Stimulated activated CD8-positive, alpha-beta memory T cell treated with anti-CD3 and anti-CD28 coated beads, Interleukin-12 subunit alpha, Interleukin-12 subunit beta, amount 100 ng/mL, for 1 hour (primary cell): Measurements from ENCODE around the gene NLGN4Y.
"Not testable (repeated sequence)": the region's sequence is repeated elsewhere in the genome, so short reads cannot be mapped to it uniquely, and the experiment has no call there.

Experiments
- DNase-seq: peaks from one replicate; pipeline ENCODE4 v3.0.0-alpha.2; 2020; ENCODE audit warnings: low read depth

NLGN4Y gene

DNA sequence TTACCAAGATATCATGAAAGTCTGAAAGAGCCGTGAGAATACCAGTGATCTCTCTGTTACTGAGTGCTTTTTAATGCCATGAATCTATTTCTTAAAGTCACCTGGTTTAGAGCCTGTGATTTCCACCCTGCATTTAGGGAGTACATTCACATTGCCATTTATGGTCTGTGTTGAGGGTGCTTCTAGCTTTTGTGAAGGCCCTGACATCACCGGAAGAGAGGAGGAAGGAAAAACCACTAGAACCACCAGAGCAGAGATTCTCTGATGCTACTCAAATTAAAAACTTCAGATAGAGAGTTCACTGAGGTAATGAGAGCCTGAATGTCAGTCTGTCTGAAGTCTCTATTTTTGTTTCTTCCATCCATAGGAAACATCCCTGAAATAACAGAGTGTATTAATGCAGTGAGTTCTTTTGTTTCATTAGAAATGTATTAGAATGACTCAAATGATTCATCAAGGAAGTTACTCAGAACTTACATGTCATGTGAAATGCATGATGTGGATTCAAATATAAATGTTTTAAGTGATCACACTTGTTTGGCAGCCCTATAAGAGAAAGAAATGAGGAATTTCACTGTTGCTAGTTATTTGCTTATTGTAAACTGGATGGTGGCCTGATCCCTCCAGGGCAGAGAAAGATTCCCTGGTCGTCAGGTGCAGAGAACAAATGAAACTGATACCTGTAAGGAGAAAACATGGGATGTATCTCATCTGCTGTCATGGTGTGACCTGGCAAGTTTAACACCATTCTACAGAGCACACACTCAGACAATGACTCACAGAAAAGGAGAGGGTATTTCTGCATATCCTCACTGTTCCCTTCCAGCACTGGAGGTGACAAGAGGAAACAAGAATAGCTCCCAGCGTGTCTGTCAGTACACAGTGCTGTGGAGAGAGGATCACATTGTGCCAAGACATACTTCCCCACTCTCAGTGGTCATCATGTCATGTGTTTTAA lies 310.1 kb downstream of the NLGN4Y start:
- no peak for DNase-seq

DNA sequence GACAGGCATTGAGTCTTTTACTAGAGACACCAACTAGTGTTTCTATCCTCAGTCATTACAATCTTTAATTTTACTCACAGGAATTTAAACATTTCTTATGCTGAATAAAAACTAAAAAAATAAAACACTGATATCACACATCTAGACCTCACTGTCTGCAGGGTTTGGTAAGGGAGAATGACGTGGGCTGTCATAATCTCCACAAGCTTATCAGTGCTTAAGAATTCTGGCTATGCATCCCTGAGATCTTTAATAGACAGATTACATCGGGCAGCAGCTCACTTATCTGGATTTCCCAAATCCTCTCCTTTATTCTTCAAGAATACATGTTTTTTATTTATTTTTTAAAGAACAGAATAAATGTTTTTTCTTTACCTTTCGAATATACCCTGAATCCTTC lies 313.1 kb downstream of the NLGN4Y start:
- no peak for DNase-seq

DNA sequence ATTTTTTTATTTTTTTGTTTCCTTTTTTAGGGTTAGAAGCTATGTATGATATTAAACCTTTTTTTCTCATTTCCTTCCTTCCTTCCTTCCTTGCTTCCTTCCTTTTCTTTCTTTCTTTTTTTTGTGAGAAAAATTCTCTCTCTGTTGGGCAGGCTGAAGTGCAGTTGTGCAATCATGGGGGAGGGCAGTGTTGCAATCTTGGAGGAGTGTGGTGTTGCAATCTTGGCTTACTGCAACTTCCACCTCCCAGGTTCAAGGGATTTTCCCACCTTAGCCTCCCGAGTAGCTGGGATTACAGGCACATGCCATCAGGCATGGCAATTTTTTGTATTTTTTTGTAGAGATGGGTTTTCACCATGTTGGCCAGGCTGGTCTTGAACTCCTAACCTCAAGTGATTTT lies 326.4 kb downstream of the NLGN4Y start:
- DNase-seq, result no peak

DNA sequence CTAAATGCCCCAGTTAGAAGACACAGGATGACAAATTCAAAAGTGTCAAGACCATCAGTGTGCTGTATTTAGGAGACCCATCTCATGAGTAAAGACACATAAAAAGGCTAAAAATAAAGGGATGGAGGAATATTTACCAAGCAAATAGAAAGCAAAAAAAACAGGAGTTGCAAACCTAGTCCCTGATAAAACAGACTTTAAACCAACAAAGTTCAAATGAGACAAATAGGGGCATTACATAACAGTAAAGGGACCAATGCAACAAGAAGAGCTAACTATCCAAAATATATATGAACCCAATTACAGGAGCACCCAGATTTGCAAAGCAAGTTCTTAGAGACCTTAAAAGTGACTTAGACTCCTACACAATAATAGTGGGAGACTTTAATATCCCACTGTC lies 336.1 kb downstream of the NLGN4Y start:
- no peak for DNase-seq

DNA sequence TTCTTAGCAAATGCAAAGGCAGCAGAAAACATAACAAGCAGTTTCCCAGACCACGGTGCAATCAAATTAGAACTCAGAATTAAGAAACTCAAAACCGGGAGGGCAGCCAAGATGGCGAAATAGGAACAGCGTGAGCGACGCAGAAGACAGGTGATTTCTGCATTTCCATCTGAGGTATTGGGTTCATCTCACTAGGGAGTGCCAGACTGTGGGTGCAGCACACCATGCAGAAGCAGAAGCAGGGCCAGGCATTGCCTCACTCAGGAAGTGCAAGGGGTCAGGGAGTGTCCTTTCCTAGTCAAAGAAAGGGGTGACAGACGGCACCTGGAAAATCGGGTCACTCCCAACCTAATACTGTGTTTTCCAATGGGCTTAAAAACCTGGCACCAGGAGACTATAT lies 336.7 kb downstream of the NLGN4Y start:
- not testable (repeated sequence) for DNase-seq

DNA sequence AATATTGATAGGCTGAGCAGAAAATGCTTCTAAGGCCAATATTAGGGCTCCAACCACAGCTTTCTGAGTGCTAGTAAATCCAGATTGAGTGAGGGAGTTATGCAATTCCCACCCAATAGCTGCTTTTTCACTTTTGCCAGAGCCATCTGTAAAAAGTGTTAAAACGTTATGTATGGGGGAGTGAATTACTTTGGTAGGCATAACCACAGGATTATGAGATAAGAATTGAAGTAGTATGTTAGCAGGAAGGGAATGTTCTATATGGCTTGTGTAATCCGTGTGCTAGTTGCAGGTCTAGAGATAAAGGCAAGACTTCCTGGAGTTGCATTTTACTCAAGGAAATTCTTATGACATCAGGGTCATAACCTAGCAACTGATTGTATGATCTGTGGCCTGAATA lies 347.6 kb downstream of the NLGN4Y start:
- DNase-seq, result no peak
